ENCODE results near the gene TMIE.
"Not testable (repeated sequence)": the region's sequence is repeated elsewhere in the genome, so short reads cannot be mapped to it uniquely, and the experiment has no call there.

Gene TMIE

GRCh38 chr3:46722443-46722842 is 21.3 kb downstream of the TMIE start:
- DNase-seq (ENCODE audit: low read depth, low spot score), result no peak

GRCh38 chr3:46724424-46724823 is 23.2 kb downstream of the TMIE start:
- no peak for DNase-seq (ENCODE audit: low read depth, low spot score)

- peak; percentile 69 for DNase-seq (ENCODE audit: low read depth, low spot score)
Observed at GRCh38 chr3:46725621-46726314, 24.6 kb downstream of the TMIE start.

GRCh38 chr3:46729038-46729437 is 27.8 kb downstream of the TMIE start:
- no peak for DNase-seq (ENCODE audit: low read depth, low spot score)

GRCh38 chr3:46730819-46731218 is 29.6 kb downstream of the TMIE start:
- no peak for DNase-seq (ENCODE audit: low read depth, low spot score)

GRCh38 chr3:46731795-46732194 is 30.6 kb downstream of the TMIE start:
- DNase-seq (ENCODE audit: low read depth, low spot score), result no peak

- DNase-seq (ENCODE audit: low read depth, low spot score), result no peak
Observed at GRCh38 chr3:46733026-46733800, 32.0 kb downstream of the TMIE start.

GRCh38 chr3:46734773-46735172 is 33.6 kb downstream of the TMIE start:
- no peak for DNase-seq (ENCODE audit: low read depth, low spot score)

- no peak for DNase-seq (ENCODE audit: low read depth, low spot score)
Observed at GRCh38 chr3:46736006-46736872, 35.0 kb downstream of the TMIE start.

- no peak for DNase-seq (ENCODE audit: low read depth, low spot score)
Observed at GRCh38 chr3:46737329-46737731, 36.1 kb downstream of the TMIE start.

GRCh38 chr3:46739565-46739964 is 38.4 kb downstream of the TMIE start:
- not testable (repeated sequence) for DNase-seq (ENCODE audit: low read depth, low spot score)

GRCh38 chr3:46742992-46743585 is 41.9 kb downstream of the TMIE start:
- no peak for DNase-seq (ENCODE audit: low read depth, low spot score)

GRCh38 chr3:46746711-46747110 is 45.5 kb downstream of the TMIE start:
- DNase-seq (ENCODE audit: low read depth, low spot score), result no peak

- DNase-seq (ENCODE audit: low read depth, low spot score), result no peak
Observed at GRCh38 chr3:46748170-46748569, 47.0 kb downstream of the TMIE start.

GRCh38 chr3:46749129-46749528 is 47.9 kb downstream of the TMIE start:
- DNase-seq (ENCODE audit: low read depth, low spot score), result no peak

GRCh38 chr3:46750555-46751038 is 49.4 kb downstream of the TMIE start:
- DNase-seq (ENCODE audit: low read depth, low spot score), result no peak

- DNase-seq (ENCODE audit: low read depth, low spot score), result not testable (repeated sequence)
Observed at GRCh38 chr3:46753127-46753526, 51.9 kb downstream of the TMIE start.

GRCh38 chr3:46755646-46756045 is 54.5 kb downstream of the TMIE start:
- DNase-seq (ENCODE audit: low read depth, low spot score), result no peak

- DNase-seq (ENCODE audit: low read depth, low spot score), result no peak
Observed at GRCh38 chr3:46756642-46757041, 55.5 kb downstream of the TMIE start.

GRCh38 chr3:46759239-46760167 is 58.3 kb downstream of the TMIE start:
- no peak for DNase-seq (ENCODE audit: low read depth, low spot score)

Measured in astrocyte of the hippocampus (primary cell).